ENCODE data around the gene GAL. TPM values are rescaled to one million over a fixed set of nuclear protein-coding genes. Genes with fewer than 3 reads are reported as not detected.

GAL gene
- total RNA-seq, 1 experiment from 2014 or later, result 65.2 TPM

- Histone ChIP-seq H3K27me3 (ENCODE audit: insufficient read depth, low read length) (no peaks in the 10 kb centered on the region), H3K79me1 (ENCODE audit: insufficient read depth, low read depth, low read length, poor library complexity, severe bottlenecking) (no peaks in the 10 kb centered on the region), H3K4me1 (ENCODE audit: insufficient read depth, low read length) (no peaks in the 10 kb centered on the region), H3K23me2 (ENCODE audit: insufficient read length, low read depth, low read length, poor library complexity, severe bottlenecking) (no peaks in the 10 kb centered on the region), H3K56ac (ENCODE audit: insufficient read length, low read depth, low read length) (no peak overlapping the region), H2BK5ac (ENCODE audit: insufficient read length, low read length) (no peak overlapping the region), H3K27ac (ENCODE audit: insufficient read length, low read depth, low read length) (no peak overlapping the region), H3K9ac (ENCODE audit: extremely low read depth, insufficient read length, low read length) (no peak overlapping the region), H2BK120ac (ENCODE audit: low read depth, low read length, poor library complexity, severe bottlenecking) (no peak overlapping the region), H2BK12ac (ENCODE audit: insufficient read length, low read depth, low read length) (no peak overlapping the region), H2AK5ac (ENCODE audit: insufficient read length, low read length) (no peak overlapping the region), H4K20me1 (ENCODE audit: control insufficient read depth, insufficient read depth, insufficient read length) (no peaks in the 10 kb centered on the region), H3K4me2 (ENCODE audit: insufficient read depth, insufficient read length, low read length) (no peak overlapping the region), H3K4ac (ENCODE audit: low read depth, low read length) (no peak overlapping the region), H4K8ac (replicated peaks; ENCODE audit: insufficient read length, low read depth, low read length) (no peak overlapping the region), H3K14ac (ENCODE audit: insufficient read depth, low read length) (no peak overlapping the region), H3K23ac (ENCODE audit: insufficient read length, low read depth, low read length) (no peak overlapping the region), H4K91ac (ENCODE audit: insufficient read length, low read depth, low read length) (no peak overlapping the region), H3T11ph (ENCODE audit: low read length) (no peak overlapping the region), H3K9me3 (ENCODE audit: control insufficient read depth, low read depth, low read length) (no peaks in the 10 kb centered on the region), H2AFZ (ENCODE audit: low read length) (no peak overlapping the region), H2BK20ac (ENCODE audit: low read depth, low read length, poor library complexity, severe bottlenecking) (no peak overlapping the region), H3K18ac (ENCODE audit: insufficient read length, low read depth, low read length) (no peak overlapping the region), H3K79me2 (ENCODE audit: insufficient read depth, low read length) (no peaks in the 10 kb centered on the region), H2BK15ac (ENCODE audit: low read depth, low read length) (no peak overlapping the region), H4K5ac (ENCODE audit: insufficient read length, low read depth, low read length) (no peak overlapping the region)
- Mint-ChIP-seq H3K36me3 (ENCODE audit: insufficient read depth in 1 of 3, low read depth in 3 of 3) (peaks cover 0 to 6% (median 0%) of the 10 kb centered on the region in 3 experiments; a peak in 1 of 7 replicates), H3K4me3 (no peak overlapping the region), H3K27me3 (ENCODE audit: low read depth) (peaks cover 4% of the 10 kb centered on the region), H3K27ac (no peak overlapping the region; a peak in 2 of 7 replicates), H3K4me1 (no peaks in the 10 kb centered on the region), H3K9me3 (peaks cover 6 to 15% of the 10 kb centered on the region in 2 experiments)
- TF ChIP-seq, protein P1, sequence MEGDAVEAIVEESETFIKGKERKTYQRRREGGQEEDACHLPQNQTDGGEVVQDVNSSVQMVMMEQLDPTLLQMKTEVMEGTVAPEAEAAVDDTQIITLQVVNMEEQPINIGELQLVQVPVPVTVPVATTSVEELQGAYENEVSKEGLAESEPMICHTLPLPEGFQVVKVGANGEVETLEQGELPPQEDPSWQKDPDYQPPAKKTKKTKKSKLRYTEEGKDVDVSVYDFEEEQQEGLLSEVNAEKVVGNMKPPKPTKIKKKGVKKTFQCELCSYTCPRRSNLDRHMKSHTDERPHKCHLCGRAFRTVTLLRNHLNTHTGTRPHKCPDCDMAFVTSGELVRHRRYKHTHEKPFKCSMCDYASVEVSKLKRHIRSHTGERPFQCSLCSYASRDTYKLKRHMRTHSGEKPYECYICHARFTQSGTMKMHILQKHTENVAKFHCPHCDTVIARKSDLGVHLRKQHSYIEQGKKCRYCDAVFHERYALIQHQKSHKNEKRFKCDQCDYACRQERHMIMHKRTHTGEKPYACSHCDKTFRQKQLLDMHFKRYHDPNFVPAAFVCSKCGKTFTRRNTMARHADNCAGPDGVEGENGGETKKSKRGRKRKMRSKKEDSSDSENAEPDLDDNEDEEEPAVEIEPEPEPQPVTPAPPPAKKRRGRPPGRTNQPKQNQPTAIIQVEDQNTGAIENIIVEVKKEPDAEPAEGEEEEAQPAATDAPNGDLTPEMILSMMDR (conservative IDR thresholded peaks at IDR 0.05), result no peak
- no CpG with 5 or more reads among the region's 22 CpGs for WGBS (ENCODE audit: extremely low coverage, insufficient read length, low lambda C conversion rate)
- peak; percentile 25 for DNase-seq
These were observed 25.0 kb upstream of the GAL start for GRCh38 chr11:68659158-68659921.
